NCI-H146 treated with DMSO at 0.1 percent for 48 hours (cell line): ENCODE data around the gene GLT1D1.

Source experiments
- DNase-seq: peaks from one replicate; lab custom pipeline; 2025; ENCODE audit not compliant: unreplicated experiment; lab: John Stamatoyannopoulos, UW

The GLT1D1 gene

DNA sequence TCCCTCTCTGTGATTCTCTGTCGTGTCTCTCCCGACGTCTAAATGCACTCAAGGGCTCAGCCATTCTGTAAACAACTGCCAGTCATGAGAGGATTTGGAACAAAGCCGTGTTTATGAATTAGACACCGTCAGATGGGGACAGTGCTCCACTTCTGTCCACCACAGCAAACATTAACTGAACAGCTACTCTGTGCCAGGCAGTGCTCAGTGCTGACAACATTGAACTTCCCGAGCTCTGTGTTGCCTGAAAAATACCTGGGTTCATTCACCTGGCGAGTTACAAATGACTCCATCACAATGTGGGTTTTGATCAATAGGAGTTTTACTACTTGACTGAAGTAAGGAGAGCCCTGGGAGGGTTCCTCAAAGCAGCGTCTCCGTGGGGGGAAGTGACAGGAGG is 139.3 kb downstream of the GLT1D1 start:
- DNase-seq, result no peak

DNA sequence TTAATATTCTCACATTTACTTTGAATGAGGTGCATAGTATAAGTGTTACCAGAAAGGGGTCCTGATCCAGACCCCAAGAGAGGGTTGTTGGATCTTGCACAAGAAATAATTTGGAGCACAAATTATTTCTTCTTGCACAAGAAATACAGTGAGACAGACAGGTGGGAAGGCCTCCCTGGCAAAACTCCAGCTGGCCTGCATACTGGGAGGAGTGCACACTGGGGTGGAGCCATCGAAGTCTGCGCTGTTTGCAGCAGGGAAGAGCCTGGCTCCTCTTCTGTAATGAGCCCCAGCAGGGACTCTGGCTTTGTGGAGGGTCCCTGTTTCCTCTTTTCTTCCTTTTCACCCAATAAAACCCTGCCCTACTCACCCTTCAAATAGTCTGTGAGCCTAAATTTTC is 141.6 kb downstream of the GLT1D1 start:
- peak; percentile 7 for DNase-seq

DNA sequence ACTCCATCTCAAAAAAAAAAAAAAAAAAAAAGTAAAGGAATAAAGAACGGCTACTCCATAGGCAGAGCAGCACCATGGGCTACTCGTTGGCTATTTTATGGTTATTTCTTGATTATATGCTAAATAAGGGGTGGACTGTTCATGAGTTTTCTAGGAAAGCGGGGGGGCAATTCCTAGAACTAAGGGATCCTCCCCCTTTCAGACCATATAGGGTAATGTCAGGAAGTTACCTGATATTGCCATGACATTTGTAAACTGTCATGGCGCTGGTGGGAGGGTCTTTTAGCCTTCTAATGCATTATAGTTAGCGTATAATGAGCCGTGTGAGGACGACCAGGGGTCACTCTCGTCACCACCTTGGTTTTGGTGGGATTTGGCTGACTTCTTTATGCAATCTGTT is 142.3 kb downstream of the GLT1D1 start:
- DNase-seq, result no peak

- no peak for DNase-seq
Measured at GRCh38 chr12:129001826-129002225, 148.5 kb downstream of the GLT1D1 start.

DNA sequence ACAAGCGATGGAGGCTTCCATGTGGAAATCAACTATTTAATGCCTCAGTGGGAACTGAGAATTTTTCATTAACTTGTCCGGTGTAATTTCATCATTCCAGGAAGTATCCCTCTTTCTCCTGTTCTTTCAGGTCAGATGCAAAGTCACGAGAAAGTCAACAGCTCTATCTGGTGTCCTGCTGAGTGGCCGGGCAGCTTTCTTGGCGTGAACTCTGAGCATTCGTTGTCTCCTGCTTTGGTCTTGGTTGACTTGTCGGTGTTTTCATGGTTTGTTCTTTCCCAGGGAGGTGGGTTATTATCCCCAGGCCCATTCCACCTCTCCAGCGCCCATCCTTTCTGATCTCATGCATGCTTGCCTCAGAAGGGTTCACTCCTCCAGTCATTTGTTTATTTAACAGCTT is 149.1 kb downstream of the GLT1D1 start:
- DNase-seq, result no peak

- no peak for DNase-seq
Measured at GRCh38 chr12:129005416-129005815, 152.1 kb downstream of the GLT1D1 start.

GRCh38 chr12:129005829-129006228 is 152.6 kb downstream of the GLT1D1 start:
- DNase-seq, result no peak

GRCh38 chr12:129009833-129010622 is 156.8 kb downstream of the GLT1D1 start:
- no peak for DNase-seq

- no peak for DNase-seq
Measured at GRCh38 chr12:129016159-129016558, 162.9 kb downstream of the GLT1D1 start.

GRCh38 chr12:129025055-129025454 is 171.8 kb downstream of the GLT1D1 start:
- DNase-seq, result no peak

DNA sequence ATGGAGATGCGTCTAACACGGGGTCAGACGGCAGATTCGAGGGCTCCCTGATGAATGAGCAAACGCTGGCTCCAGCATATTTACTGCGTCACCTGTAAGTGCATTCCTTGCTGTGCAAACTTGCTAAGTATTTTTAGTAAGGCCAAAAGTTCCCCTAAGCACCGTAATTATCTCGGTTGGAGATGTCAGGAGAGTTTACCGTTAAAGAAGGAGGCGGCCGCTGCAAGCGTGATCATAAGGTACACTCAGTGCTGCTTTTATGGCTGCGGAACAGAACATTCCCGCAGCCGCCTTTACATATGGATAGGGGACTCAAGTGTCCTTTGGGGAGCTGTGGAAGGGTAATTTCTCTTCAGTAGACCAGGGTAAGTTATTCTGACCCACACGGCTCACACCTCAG is 175.6 kb downstream of the GLT1D1 start:
- peak; percentile 48 for DNase-seq
